Activated CD8-positive, alpha-beta memory T cell treated with anti-CD3 and anti-CD28 coated beads for 1 hour (primary cell): ENCODE results near the gene HOXD12.

Source experiments
- DNase-seq, 2 donors: peaks; one replicate each; pipeline ENCODE4 v3.0.0-alpha.2; 2020; ENCODE audit warnings: low read depth in 1 of 2; ENCODE audit errors: extremely low read depth in 1 of 2

HOXD12 gene

DNA sequence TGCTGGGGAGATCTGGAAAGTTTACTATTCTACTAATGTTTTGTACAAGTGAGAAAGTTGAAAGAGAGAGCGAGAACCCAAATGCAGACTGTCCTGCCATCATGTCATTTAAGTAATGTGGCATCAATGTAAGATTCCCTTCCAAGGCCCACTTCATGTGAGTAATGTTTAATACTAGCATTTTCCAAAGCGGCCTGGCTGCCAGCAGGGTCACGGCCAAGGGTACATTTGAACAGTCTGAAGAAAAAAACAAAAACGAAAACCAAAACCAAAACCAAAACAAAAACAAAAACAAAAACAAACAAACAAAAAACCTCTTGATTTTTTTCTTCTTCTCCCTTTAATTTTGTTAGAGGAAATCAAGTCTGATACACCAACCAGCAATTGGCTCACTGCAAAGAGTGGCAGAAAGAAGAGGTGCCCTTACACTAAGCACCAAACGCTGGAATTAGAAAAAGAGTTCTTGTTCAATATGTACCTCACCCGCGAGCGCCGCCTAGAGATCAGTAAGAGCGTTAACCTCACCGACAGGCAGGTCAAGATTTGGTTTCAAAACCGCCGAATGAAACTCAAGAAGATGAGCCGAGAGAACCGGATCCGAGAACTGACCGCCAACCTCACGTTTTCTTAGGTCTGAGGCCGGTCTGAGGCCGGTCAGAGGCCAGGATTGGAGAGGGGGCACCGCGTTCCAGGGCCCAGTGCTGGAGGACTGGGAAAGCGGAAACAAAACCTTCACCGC is 19.2 kb downstream of the HOXD12 start:
- no peak for DNase-seq

DNA sequence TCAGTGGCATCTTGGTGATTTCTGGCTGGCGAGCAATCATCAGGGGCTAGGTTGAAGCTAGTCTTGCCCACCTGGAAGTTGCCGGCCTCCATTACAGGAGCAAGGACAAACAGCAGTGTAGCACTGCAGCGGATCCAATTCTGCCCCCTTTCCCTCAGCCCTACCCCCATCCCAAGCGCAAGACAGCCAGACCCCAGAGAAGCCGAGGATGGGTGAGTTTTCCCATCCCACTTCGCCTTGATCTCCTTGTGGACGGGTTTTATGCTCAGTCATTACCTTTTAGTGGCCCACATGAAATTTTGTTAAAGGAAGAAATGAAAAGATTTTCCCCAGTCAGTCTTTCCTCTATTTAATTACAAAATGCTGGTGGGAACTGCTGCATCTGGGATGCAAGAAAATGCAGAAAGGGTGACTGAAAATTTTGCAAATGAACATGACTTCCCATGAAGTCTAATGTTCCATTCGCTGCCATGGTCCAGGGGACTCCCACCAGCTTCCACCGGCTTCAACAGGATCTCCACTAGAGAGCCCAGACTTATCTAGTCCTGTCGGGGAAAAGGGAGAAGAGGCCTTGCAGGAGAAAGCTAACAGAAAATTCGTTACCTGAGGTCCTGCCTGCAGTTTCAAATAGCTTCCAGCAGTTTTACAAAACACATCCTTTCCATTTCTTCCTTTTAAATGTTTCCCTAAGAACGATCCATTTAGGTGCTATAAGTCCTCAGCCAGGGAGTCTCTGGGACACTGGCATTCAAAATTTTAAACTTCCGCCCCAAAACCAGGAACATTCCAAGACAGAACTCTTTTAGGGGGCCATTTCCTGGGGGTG is 21.0 kb downstream of the HOXD12 start:
- DNase-seq: no peak

DNA sequence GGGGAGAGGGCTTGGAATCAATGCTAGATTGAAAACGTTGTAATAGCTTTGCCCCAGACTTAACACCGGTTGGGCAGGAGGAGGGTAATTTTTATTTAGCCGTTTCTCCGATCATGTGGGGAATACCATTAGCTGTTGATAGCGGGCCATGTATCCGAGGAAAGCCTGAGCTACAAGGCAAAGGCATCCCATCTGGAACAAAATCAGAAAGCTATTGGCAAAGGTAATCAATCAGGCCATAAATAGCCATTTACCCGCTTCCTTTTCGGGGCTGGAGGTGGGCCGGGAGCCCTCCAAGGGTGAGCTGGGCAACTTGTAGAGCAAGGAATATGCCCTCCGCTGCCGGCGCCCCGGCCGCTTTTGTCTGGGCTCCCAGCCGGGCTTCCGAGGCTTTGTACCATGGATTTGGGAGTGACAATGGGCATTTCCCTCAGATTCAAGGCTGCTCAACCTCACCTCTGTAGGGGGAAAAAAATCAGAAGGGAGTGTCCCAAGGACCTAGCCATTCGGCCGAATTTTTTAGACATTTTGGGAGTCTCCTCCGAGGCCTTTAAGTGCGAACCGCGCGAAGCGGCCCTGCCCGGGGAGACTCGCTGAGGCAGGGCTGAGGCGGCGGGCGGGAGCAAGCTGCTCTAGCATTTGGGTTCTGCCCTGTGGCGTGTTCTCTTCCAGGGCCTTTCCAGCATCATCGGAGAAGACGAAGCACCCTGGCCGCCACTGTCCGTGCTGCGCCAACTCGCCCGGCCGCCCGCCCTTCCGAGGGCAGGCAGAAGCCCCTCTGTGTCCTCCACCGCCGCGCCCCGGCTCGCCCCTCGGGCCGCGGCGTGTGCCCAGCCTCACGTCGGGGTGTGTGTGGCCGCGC is 21.8 kb downstream of the HOXD12 start:
- DNase-seq: no peak

DNA sequence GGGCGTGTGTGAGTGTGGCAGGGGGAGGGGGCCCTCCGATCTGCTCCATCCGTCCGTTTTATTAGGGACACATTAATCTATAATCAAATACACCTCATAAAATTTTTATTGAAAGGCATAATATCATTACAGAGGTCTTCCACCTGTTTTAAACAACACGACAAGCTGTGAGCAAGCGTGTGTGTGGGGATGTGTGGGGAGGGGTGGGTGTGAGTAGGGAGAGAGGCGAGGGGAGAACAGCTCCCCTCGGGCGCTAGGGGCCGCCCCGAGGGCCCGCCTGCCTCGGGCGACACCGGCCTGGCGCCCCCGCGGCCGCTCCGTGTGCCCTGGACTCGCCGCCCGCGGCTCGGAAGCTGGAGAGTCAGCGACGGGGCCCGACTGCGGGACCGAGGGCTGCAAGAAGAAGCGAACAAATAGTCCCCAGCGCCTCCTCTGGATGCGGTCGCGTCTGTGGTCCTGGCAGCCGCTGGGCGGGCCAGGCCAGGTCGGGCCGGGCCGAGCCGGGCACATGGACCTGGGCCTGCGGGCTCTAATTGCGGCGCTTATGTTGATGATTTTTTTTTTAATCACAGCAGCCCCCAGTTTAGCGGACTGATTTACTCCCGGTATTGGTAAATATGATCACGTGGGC is 22.6 kb downstream of the HOXD12 start:
- DNase-seq: no peak

DNA sequence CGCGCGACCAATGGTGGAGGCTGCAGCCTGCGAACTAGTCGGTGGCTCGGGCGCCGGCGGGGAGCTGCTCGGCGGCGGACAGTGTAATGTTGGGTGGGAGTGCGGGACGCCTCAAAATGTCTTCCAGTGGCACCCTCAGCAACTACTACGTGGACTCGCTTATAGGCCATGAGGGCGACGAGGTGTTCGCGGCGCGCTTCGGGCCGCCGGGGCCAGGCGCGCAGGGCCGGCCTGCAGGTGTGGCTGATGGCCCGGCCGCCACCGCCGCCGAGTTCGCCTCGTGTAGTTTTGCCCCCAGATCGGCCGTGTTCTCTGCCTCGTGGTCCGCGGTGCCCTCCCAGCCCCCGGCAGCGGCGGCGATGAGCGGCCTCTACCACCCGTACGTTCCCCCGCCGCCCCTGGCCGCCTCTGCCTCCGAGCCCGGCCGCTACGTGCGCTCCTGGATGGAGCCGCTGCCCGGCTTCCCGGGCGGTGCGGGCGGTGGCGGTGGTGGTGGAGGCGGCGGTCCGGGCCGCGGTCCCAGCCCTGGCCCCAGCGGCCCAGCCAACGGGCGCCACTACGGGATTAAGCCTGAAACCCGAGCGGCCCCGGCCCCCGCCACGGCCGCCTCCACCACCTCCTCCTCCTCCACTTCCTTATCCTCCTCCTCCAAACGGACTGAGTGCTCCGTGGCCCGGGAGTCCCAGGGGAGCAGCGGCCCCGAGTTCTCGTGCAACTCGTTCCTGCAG is 23.3 kb downstream of the HOXD12 start, which contains the start of gene HOXD9:
Gene HOXD9 (plus strand): TSS at position 37 of the 728 bp plus-strand sequence. CDS start 50 bp downstream, at position 87.
- DNase-seq: no peak

DNA sequence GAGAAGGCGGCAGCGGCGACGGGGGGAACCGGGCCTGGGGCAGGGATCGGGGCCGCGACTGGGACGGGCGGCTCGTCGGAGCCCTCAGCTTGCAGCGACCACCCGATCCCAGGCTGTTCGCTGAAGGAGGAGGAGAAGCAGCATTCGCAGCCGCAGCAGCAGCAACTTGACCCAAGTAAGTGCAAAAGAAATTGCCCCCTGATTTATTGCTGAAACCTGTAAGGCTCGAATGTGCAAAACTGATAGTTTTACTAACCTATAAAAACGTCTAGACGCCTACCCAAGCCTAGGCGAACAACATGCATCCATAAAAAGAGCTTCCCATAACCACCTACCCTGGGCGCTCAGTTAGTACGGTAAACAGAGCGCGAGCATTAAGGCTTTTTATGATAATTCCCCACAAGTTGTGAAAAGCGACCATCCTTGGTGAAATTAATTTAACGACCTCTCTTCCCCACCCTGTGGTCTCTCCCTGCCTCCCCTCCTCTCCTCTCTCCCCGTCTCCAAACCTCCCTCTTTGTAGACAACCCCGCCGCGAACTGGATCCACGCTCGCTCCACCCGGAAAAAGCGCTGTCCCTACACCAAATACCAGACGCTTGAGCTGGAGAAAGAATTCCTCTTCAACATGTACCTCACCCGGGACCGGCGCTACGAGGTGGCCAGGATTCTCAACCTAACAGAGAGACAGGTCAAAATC is 24.0 kb downstream of the HOXD12 start:
- no peak for DNase-seq

DNA sequence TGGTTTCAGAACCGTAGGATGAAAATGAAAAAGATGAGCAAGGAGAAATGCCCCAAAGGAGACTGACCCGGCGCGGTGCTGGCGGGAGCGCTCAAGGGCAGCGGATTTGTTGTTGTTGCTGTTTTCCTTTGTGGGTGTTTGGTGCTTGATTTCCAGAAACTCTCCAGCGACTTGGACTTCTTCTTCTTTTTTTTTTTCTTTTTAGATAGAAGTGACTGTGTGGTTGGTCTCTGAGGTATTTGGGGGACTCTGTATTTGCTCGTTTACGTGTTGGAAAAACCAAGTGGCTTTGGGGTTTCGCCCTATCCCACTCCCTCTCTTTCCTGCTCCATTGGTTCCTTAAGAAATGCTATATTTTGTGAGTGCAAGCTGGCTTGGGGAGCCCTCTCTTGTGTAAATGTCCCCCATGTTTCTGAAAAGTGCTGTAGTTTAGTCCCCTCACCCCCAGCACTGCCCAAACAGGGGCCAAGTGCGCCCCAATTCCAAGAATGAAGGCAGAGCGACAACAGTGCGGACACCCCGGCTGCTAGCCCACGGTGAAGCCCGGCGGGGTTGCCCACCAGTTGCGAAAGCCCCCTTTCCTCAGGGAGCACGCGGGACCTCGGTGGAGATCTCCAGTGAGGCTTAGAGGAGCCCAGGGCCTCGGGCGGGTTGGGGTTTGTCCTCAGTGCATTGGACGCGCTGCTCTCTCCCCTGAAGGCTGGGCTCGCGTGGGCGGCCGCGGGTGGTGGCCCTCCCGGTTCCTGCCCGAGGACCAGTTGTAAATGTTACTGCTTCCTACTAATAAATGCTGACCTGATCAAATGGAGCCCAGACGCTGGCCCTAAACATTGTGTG is 24.7 kb downstream of the HOXD12 start:
- DNase-seq: no peak

DNA sequence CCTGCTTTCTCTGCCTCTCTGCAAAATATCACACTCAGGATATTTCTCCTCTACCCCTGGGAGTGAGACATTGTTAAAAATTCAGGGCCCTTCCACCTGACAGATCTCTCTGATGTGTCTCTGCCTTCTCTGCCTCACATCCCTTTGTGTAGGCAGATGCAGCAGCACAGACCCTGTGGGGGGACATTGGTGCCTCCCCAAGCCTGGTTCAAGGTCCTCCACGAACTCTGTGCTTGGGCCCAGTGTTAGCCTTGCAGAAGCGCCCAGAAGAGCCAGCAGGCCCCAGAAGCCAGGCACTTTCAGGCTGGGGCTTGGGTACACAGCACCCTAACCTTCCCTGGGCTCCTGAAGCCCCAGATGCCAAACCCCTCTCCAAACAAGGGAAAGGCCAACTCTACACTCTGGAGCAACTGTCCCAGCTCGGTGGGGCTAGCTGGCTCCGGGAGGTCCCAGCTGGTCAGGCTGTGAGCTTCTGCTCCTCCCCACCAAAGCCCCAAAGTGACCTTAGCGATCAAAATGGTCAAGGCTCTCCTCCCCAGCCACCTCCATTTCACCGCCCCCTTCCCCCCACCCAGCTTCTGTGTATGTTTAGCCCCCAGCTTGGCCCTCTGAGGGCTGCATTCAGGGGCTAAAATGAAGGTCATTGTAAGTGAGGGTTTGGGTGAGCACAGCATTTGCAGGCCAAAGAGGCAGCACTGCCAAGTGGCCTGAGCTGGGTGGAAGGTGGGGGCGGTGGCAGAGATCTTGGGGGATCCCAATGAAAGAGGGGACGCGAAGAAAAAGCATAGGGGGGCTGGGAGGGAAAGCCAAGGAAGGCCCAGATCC is 25.6 kb downstream of the HOXD12 start:
- no peak for DNase-seq

DNA sequence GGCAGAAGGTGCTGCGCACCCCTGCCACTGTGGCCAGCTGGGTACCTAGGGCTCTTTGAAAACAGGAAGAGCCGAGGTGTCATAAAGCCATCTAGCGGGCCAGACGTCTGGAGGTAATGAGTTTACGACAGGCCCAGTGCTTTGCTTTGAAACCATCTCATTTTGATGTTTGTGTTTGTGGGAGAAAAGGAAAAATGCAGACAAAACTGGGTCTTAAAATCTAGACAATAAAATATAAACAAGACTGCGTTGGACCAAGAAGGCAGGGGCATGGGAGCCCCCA is 26.1 kb downstream of the HOXD12 start:
- no peak for DNase-seq

DNA sequence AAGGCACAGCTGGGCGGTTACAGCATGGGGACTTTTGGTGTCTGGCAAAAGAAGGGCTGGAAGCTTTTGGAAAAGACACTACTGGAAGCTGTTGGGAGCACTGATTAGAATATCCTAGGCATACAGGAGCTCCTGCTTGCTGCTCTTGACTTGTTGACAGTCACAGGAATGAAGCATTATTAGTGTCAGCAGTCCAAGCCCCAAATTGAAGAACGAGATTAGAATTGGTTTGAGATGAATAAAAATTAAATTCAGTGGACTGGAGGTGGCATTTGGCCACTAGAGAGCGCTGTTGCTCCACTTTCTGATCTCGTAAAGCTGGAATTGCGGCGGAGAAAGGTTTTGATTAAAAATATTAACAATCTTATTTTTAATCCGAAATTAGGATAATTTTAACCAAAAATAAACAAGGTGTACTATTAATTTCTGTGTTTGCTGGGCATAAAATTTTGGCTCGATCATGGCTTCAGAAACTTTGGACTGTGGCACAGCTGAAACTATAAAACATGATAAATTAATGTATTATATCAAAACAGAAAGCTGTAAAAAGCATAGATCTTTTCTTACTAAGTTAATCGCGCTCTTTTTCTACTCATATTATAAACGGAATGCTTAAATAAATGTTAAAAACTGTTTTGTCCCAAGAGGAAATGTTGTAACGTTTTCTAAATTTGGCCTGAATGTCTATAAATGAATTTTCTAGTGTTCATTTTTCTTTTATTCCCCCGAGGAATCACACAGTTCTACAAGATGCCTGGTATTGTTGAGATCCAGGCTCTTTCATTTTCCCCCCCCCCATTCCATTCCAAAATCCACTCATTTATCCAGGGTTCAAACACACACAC is 27.6 kb downstream of the HOXD12 start:
- peak; percentile 37 to 57 for DNase-seq

DNA sequence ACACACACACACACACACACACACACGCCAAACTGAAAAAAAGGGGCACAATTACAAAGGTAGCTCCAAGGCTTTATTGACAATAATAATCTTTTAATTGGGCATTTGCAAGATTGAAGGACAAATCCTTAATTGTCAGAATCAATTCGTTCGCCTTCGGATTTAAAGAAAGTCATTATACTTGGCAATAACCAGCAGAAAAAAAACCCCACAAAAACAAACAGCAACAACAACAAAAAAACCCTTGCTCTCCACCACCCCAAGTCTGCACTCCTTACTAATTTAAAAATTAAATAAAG is 28.1 kb downstream of the HOXD12 start:
- no peak for DNase-seq

DNA sequence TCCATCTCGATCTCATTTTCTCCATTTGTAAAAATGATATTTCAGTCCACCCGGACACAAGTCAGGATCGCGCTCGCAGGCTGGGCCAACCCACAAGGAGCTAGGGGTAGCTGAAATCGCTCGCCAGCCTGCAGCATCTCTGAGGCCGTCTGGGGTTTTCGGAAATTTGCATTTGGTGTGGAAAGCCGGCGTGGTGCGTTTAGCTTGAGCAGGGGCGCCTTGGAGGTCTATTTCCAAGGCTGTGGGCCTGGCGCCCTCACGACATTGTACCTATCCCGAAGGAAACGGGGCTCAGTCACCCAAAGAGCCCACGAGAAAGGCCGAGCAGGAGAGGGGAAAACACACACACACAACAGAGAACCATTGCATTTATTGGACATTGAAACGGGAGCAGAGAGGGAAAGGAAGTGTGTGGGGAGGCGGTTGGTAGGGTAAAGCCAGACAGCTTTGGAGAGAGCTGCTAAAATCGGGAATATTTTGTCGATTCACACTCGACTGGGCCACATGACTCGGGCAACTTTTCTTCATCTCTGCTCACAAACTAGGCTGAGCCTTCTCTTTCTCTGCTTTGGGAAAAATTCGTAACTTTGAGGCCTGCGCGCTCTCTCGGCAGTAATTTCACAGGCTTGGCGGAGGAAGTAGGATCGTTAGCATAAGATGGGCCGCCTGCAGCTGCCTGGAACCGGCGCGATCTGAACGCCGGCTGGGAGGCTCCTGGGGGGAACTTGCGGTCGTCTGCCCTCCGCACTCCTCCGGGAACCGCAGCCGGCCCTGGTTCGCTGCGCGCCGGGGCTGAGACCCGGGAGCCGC is 28.8 kb downstream of the HOXD12 start:
- DNase-seq: no peak

DNA sequence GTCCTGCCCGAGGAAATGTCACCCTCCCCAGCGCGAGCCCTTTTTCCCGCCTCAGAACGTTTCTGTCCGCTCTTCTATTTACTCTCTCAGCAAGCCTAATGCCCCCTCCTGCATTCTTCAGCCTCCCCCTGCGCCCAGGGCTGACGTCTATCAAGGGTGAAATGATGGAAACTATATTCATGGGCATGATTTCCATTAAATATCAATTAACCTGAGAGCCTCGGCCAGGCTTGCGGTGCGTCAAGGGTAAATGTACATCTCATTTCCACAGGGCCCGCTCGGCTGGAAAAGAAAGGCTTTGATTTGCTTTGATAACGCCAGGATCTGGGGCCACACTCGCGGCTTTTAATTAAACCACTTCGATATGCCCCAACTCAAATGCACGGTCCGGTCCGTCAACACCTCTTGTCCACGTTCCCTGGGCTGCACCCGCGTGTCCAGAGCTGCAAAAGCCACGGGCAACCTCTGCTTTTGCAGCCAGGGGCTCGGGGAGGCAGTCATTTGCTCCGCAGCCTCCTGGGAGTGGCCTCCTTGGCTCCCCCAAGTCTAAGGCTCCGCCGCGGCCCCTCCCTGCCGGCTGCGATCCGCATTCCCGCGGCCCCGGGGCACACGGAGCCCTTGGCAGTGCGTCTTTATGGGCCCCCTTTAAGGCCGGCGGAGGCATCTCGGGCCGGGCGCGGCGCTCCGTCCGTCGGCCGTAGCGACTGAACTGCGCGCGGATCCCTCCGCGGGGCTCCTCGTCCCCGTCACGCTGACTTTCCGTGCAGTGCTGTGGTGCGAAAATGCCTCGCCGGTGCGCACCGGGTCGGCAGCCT is 29.6 kb downstream of the HOXD12 start, which contains the start of gene HOXD8:
Gene HOXD8 (plus strand): TSS at position 724 of the 815 bp plus-strand sequence. CDS start 662 bp downstream, outside the sequence.
- no peak for DNase-seq

DNA sequence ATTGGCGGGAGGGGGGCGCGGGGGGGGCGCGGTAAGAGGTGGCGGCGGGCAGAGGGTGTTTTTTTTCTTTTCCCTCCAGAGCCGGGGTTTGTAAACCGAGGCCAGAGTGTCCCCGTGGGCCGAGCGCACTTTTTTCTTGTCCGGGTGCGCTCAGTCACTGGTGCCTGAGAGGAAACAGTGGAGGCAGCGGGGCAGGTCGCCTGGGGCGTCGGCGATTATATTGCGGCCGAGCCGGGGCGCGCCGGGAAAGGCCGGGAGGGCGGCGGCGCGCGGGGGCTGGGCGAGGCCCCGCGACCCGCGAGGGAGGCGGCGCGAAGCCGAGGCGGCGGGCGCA is 30.2 kb downstream of the HOXD12 start:
- DNase-seq: no peak

DNA sequence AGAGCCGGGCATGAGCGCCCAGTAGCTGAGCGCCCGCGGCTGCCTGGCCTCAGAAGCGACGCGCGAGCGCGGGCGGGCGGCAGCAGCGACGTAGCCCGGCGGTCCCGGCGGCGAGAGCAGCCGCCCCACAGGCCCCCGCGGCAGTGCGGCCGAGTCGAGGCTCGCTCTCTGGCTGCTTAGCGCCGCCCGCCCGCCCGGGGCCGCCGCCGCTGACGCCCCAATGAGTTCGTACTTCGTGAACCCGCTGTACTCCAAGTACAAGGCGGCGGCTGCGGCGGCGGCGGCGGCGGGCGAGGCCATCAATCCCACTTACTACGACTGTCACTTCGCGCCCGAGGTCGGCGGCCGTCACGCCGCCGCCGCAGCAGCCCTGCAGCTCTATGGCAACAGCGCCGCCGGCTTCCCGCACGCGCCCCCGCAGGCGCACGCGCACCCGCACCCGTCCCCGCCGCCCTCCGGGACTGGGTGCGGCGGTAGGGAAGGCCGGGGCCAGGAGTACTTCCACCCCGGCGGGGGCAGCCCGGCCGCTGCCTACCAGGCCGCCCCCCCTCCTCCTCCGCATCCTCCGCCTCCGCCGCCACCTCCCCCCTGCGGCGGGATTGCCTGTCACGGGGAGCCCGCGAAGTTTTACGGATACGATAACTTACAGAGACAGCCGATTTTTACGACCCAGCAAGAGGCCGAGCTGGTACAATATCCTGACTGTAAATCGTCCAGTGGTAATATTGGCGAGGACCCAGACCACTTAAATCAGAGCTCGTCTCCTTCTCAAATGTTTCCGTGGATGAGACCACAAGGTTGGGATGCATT is 30.8 kb downstream of the HOXD12 start:
- no peak for DNase-seq
